ENCODE measurements around the gene LGR6.
"Not testable (repeated sequence)": the region's sequence is repeated elsewhere in the genome, so short reads cannot be mapped to it uniquely, and the experiment has no call there.

The LGR6 gene

GRCh38 chr1:202159534-202160371 is 33.8 kb upstream of the LGR6 start:
- DNase-seq, result peak; percentile 52 to 64

- peak; percentile 88 to 91 for DNase-seq
Observed at GRCh38 chr1:202160377-202160940, 33.1 kb upstream of the LGR6 start, which contains the start of gene PTPN7. Gene PTPN7, minus strand, starts transcription at chr1:202160602. Its CDS starts 1,200 bp downstream, at chr1:202159402.

GRCh38 chr1:202161151-202162046 is 32.2 kb upstream of the LGR6 start:
- DNase-seq, result no peak

GRCh38 chr1:202162047-202162417 is 31.6 kb upstream of the LGR6 start:
- peak; percentile 42 to 64 for DNase-seq

- DNase-seq, result no peak
Observed at GRCh38 chr1:202162418-202163280, 30.9 kb upstream of the LGR6 start.

GRCh38 chr1:202163281-202164270 is 30.0 kb upstream of the LGR6 start:
- DNase-seq, result no peak

- peak; percentile 38 to 77 for DNase-seq
Observed at GRCh38 chr1:202164271-202165037, 29.1 kb upstream of the LGR6 start.

- DNase-seq, result peak; percentile 64 to 71
Observed at GRCh38 chr1:202165267-202165941, 28.2 kb upstream of the LGR6 start.

GRCh38 chr1:202165942-202166843 is 27.4 kb upstream of the LGR6 start:
- no peak for DNase-seq

GRCh38 chr1:202167054-202167453 is 26.5 kb upstream of the LGR6 start:
- DNase-seq, result not testable (repeated sequence)

GRCh38 chr1:202167708-202168415 is 25.7 kb upstream of the LGR6 start:
- no peak for DNase-seq

GRCh38 chr1:202168861-202169260 is 24.7 kb upstream of the LGR6 start:
- no peak for DNase-seq

GRCh38 chr1:202170726-202171125 is 22.9 kb upstream of the LGR6 start:
- no peak for DNase-seq

- no peak for DNase-seq
Observed at GRCh38 chr1:202171292-202172014, 22.1 kb upstream of the LGR6 start.

- DNase-seq, result no peak
Observed at GRCh38 chr1:202172015-202172355, 21.6 kb upstream of the LGR6 start.

- DNase-seq, result no peak
Observed at GRCh38 chr1:202173993-202174392, 19.6 kb upstream of the LGR6 start.
